Mesothelial cell of epicardium (in vitro differentiated cells): ENCODE results near the gene CDX2. TPM values are rescaled to one million over a fixed set of nuclear protein-coding genes. Genes with fewer than 3 reads are reported as not detected.

Experiments used
- DNase-seq, 2 experiments: peaks; one replicate each; pipeline ENCODE4 v3.0.0; 2021; ENCODE audit warnings: low spot score in 2 of 2; ENCODE audit not compliant: unreplicated experiment in 2 of 2
- H3K27ac Mint-ChIP-seq: 2 replicates; pipeline ENCODE4 v1.8.0; 2021; ENCODE audit warnings: mixed read lengths
- H3K27me3 Mint-ChIP-seq: 2 replicates; pipeline ENCODE4 v1.8.0; 2021; ENCODE audit warnings: low read depth, mixed read lengths
- H3K36me3 Mint-ChIP-seq: 2 replicates; pipeline ENCODE4 v1.8.0; 2021; ENCODE audit warnings: mixed read lengths
- H3K4me1 Mint-ChIP-seq: 2 replicates; pipeline ENCODE4 v1.8.0; 2021; ENCODE audit warnings: mixed read lengths
- H3K4me3 Mint-ChIP-seq: 2 replicates; pipeline ENCODE4 v1.8.0; 2021; ENCODE audit warnings: mild to moderate bottlenecking, moderate library complexity, mixed read lengths
- H3K9me3 Mint-ChIP-seq: 2 replicates; pipeline ENCODE4 v1.8.0; 2021; ENCODE audit warnings: mixed read lengths
- CTCF ChIP-seq: fragments of 200-600 bp; sonication (generic); IDR thresholded peaks from one replicate; pipeline ENCODE4 v1.5.0; 2021; ENCODE audit warnings: antibody characterized with exemption; ENCODE audit not compliant: unreplicated experiment
- total RNA-seq: library from RNA; stranded (reverse); gene quantifications from 3 replicates; pipeline ENCODE4 v1.2.1, GENCODE V29; 2021

The CDX2 gene
- total RNA-seq, 1 donor from 2014 or later, result 0.16 TPM

GRCh38 chr13:27977476-27978300 lies 8.6 kb upstream of the CDX2 start:
- TF ChIP-seq CTCF, result no peak
- H3K36me3 Mint-ChIP-seq, result no peaks in the 10 kb centered on the region
- H3K4me1 Mint-ChIP-seq, result peaks cover 11% of the 10 kb centered on the region
- H3K4me3 Mint-ChIP-seq, result no peak overlapping the region
- H3K9me3 Mint-ChIP-seq, result no peaks in the 10 kb centered on the region
- peaks cover 95% of the 10 kb centered on the region for H3K27me3 Mint-ChIP-seq
- no peak overlapping the region for H3K27ac Mint-ChIP-seq
- DNase-seq, result no peak

- H3K4me3 Mint-ChIP-seq, result no peak overlapping the region
- TF ChIP-seq CTCF, result no peak
- H3K9me3 Mint-ChIP-seq, result no peaks in the 10 kb centered on the region
- H3K36me3 Mint-ChIP-seq, result no peaks in the 10 kb centered on the region
- H3K27me3 Mint-ChIP-seq, result peaks cover 95% of the 10 kb centered on the region
- peaks cover 11% of the 10 kb centered on the region for H3K4me1 Mint-ChIP-seq
- H3K27ac Mint-ChIP-seq, result no peak overlapping the region
- DNase-seq, result no peak
These were observed 7.4 kb upstream of the CDX2 start for GRCh38 chr13:27976362-27977091.

- DNase-seq, result no peak
- Mint-ChIP-seq H3K27me3 (peaks cover 95% of the 10 kb centered on the region), H3K36me3 (no peaks in the 10 kb centered on the region), H3K9me3 (no peaks in the 10 kb centered on the region), H3K4me3 (no peak overlapping the region), H3K27ac (no peak overlapping the region), H3K4me1 (peaks cover 11% of the 10 kb centered on the region)
- TF ChIP-seq CTCF, result no peak
These were observed 6.6 kb upstream of the CDX2 start for GRCh38 chr13:27975564-27976361.

GRCh38 chr13:27973961-27974662 lies 5.0 kb upstream of the CDX2 start:
- Mint-ChIP-seq H3K4me3 (no peak overlapping the region), H3K27me3 (peaks cover 95% of the 10 kb centered on the region), H3K9me3 (no peaks in the 10 kb centered on the region), H3K36me3 (no peaks in the 10 kb centered on the region), H3K27ac (no peak overlapping the region), H3K4me1 (peaks cover 12% of the 10 kb centered on the region)
- DNase-seq, result peak in 1 of 2 experiments; percentile 17
- TF ChIP-seq CTCF, result no peak

GRCh38 chr13:27973291-27973690 lies 4.2 kb upstream of the CDX2 start:
- Mint-ChIP-seq H3K4me3 (no peak overlapping the region), H3K9me3 (no peaks in the 10 kb centered on the region), H3K27me3 (peaks cover 96% of the 10 kb centered on the region), H3K36me3 (no peaks in the 10 kb centered on the region), H3K4me1 (peaks cover 11% of the 10 kb centered on the region), H3K27ac (no peak overlapping the region)
- no peak for DNase-seq
- TF ChIP-seq CTCF, result no peak
